ENCODE measurements around the gene DRD2.

DRD2 gene

GRCh38 chr11:113484223-113484622 is 9.0 kb upstream of the DRD2 start:
- no peak for DNase-seq (ENCODE audit: low read depth)

- DNase-seq (ENCODE audit: low read depth) = no peak
Observed at GRCh38 chr11:113481672-113482071, 6.5 kb upstream of the DRD2 start.

GRCh38 chr11:113481226-113481625 is 6.0 kb upstream of the DRD2 start:
- DNase-seq (ENCODE audit: low read depth) = no peak

GRCh38 chr11:113477321-113477720 is 2.1 kb upstream of the DRD2 start:
- DNase-seq (ENCODE audit: low read depth) = no peak

- no peak for DNase-seq (ENCODE audit: low read depth)
Observed at GRCh38 chr11:113476553-113476952, 1.4 kb upstream of the DRD2 start.

- no peak for DNase-seq (ENCODE audit: low read depth)
Observed at GRCh38 chr11:113474362-113475159, 637 bp downstream of the DRD2 start.

GRCh38 chr11:113473983-113474361 is 1.2 kb downstream of the DRD2 start:
- DNase-seq (ENCODE audit: low read depth) = no peak

GRCh38 chr11:113472471-113472870 is 2.7 kb downstream of the DRD2 start:
- no peak for DNase-seq (ENCODE audit: low read depth)

GRCh38 chr11:113470233-113470632 is 5.0 kb downstream of the DRD2 start:
- no peak for DNase-seq (ENCODE audit: low read depth)

- no peak for DNase-seq (ENCODE audit: low read depth)
Observed at GRCh38 chr11:113468726-113469345, 6.4 kb downstream of the DRD2 start.

- no peak for DNase-seq (ENCODE audit: low read depth)
Observed at GRCh38 chr11:113467545-113467944, 7.7 kb downstream of the DRD2 start.

GRCh38 chr11:113465786-113466185 is 9.4 kb downstream of the DRD2 start:
- no peak for DNase-seq (ENCODE audit: low read depth)

GRCh38 chr11:113464416-113464815 is 10.8 kb downstream of the DRD2 start:
- DNase-seq (ENCODE audit: low read depth) = no peak

GRCh38 chr11:113462830-113463229 is 12.4 kb downstream of the DRD2 start:
- no peak for DNase-seq (ENCODE audit: low read depth)

GRCh38 chr11:113461639-113462038 is 13.6 kb downstream of the DRD2 start:
- DNase-seq (ENCODE audit: low read depth) = no peak

GRCh38 chr11:113460469-113460868 is 14.7 kb downstream of the DRD2 start:
- DNase-seq (ENCODE audit: low read depth) = no peak

- DNase-seq (ENCODE audit: low read depth) = no peak
Observed at GRCh38 chr11:113458189-113458588, 17.0 kb downstream of the DRD2 start.

GRCh38 chr11:113457784-113458183 is 17.4 kb downstream of the DRD2 start:
- no peak for DNase-seq (ENCODE audit: low read depth)

GRCh38 chr11:113454455-113454854 is 20.7 kb downstream of the DRD2 start:
- no peak for DNase-seq (ENCODE audit: low read depth)

- DNase-seq (ENCODE audit: low read depth) = no peak
Observed at GRCh38 chr11:113449743-113450142, 25.5 kb downstream of the DRD2 start.

- DNase-seq (ENCODE audit: low read depth) = no peak
Observed at GRCh38 chr11:113448316-113448677, 26.9 kb downstream of the DRD2 start.

GRCh38 chr11:113447621-113448315 is 27.4 kb downstream of the DRD2 start:
- DNase-seq (ENCODE audit: low read depth) = no peak

- DNase-seq (ENCODE audit: low read depth) = no peak
Observed at GRCh38 chr11:113446938-113447337, 28.3 kb downstream of the DRD2 start.

Data from T-helper 22 cell (primary cell).